ENCODE results near the gene VPS45. TPM values are rescaled to one million over a fixed set of nuclear protein-coding genes. Genes with fewer than 3 reads are reported as not detected.
"Not testable (repeated sequence)": the region's sequence is repeated elsewhere in the genome, so short reads cannot be mapped to it uniquely, and the experiment has no call there.

The VPS45 gene
- total RNA-seq, 2 donors from 2014 or later: 27.3 to 32.0 TPM

- intact Hi-C loops (cut with DNase I, micrococcal nuclease): no loop called here
- ATAC-seq (no peak), DNase-seq (no peak)
Observed at GRCh38 chr1:150111670-150112069, 44.1 kb downstream of the VPS45 start.

GRCh38 chr1:150115121-150115520, 47.5 kb downstream of the VPS45 start:
- no peak for DNase-seq
- no peak for ATAC-seq
- intact Hi-C loops (cut with DNase I, micrococcal nuclease): no loop called here

GRCh38 chr1:150118716-150119115, 51.1 kb downstream of the VPS45 start:
- intact Hi-C loops (cut with DNase I, micrococcal nuclease): no loop called here
- DNase-seq: no peak
- no peak for ATAC-seq

GRCh38 chr1:150121236-150121862, 53.8 kb downstream of the VPS45 start:
- ATAC-seq (no peak), DNase-seq (no peak)
- intact Hi-C loops (cut with DNase I, micrococcal nuclease): no loop called here

GRCh38 chr1:150126811-150127210, 59.2 kb downstream of the VPS45 start:
- intact Hi-C loops (cut with DNase I, micrococcal nuclease): no loop called here
- no peak for DNase-seq
- no peak for ATAC-seq

GRCh38 chr1:150127464-150127863, 59.9 kb downstream of the VPS45 start:
- ATAC-seq (peak; percentile 84), DNase-seq (no peak)
- intact Hi-C loops (cut with DNase I, micrococcal nuclease): no loop called here

- intact Hi-C loops (cut with DNase I, micrococcal nuclease): no loop called here
- no peak for DNase-seq
- no peak for ATAC-seq
Observed at GRCh38 chr1:150127868-150128267, 60.3 kb downstream of the VPS45 start.

GRCh38 chr1:150132372-150132771, 64.8 kb downstream of the VPS45 start:
- ATAC-seq (no peak), DNase-seq (no peak)
- intact Hi-C loops (cut with DNase I, micrococcal nuclease): no loop called here

- intact Hi-C loops (cut with DNase I, micrococcal nuclease): no loop called here
- ATAC-seq (no peak), DNase-seq (no peak)
Observed at GRCh38 chr1:150134537-150134936, 67.0 kb downstream of the VPS45 start.

- intact Hi-C loops (cut with DNase I, micrococcal nuclease); ATAC-seq; DNase-seq: not testable (repeated sequence)
Observed at GRCh38 chr1:150135400-150135799, 67.8 kb downstream of the VPS45 start.

- intact Hi-C loops (cut with DNase I, micrococcal nuclease): no loop called here
- DNase-seq (no peak), ATAC-seq (no peak)
Observed at GRCh38 chr1:150138044-150138443, 70.5 kb downstream of the VPS45 start.

GRCh38 chr1:150141452-150141851, 73.9 kb downstream of the VPS45 start:
- intact Hi-C loops (cut with DNase I, micrococcal nuclease): no loop called here
- DNase-seq (no peak), ATAC-seq (no peak)

GRCh38 chr1:150142083-150142482, 74.5 kb downstream of the VPS45 start:
- ATAC-seq (no peak), DNase-seq (no peak)
- intact Hi-C loops (cut with DNase I, micrococcal nuclease): no loop called here

GRCh38 chr1:150144606-150145005, 77.0 kb downstream of the VPS45 start:
- ATAC-seq: no peak

GRCh38 chr1:150146016-150146415, 78.4 kb downstream of the VPS45 start:
- intact Hi-C loops (cut with DNase I, micrococcal nuclease); ATAC-seq: not testable (repeated sequence)

More at GRCh38 chr1:150144606-150145005, 77.0 kb downstream of the VPS45 start:
- intact Hi-C loops (cut with DNase I, micrococcal nuclease): no loop called here
- DNase-seq: no peak

GRCh38 chr1:150146849-150147542, 79.4 kb downstream of the VPS45 start:
- intact Hi-C loops (cut with DNase I, micrococcal nuclease): no loop called here

More at GRCh38 chr1:150146016-150146415, 78.4 kb downstream of the VPS45 start:
- not testable (repeated sequence) for DNase-seq

GRCh38 chr1:150148837-150149270, 81.3 kb downstream of the VPS45 start:
- intact Hi-C loops (cut with DNase I, micrococcal nuclease): no loop called here
- ATAC-seq (no peak), DNase-seq (no peak)

More at GRCh38 chr1:150146849-150147542, 79.4 kb downstream of the VPS45 start:
- DNase-seq (no peak), ATAC-seq (no peak)

- ATAC-seq (peak; percentile 74), DNase-seq (peak; percentile 84 to 85)
- intact Hi-C loops (cut with DNase I, micrococcal nuclease): no loop called here
Observed at GRCh38 chr1:150149271-150150132, 81.9 kb downstream of the VPS45 start, which contains the start of gene PLEKHO1. Gene PLEKHO1, plus strand, starts transcription at chr1:150149916. Its CDS starts 342 bp downstream, at chr1:150150258.
